Trophoblast cell (in vitro differentiated cells and primary cell): ENCODE measurements around the gene TMEM89.

ENCODE experiments used
- DNase-seq, 2 donors: peaks; one replicate each; pipeline ENCODE4 v3.0.0-alpha.2; 2016
- H2AFZ ChIP-seq: 2 replicates; pipeline ENCODE4 v1.6.1; 2013; ENCODE audit warnings: low read length, moderate library complexity, mild to moderate bottlenecking; ENCODE audit not compliant: insufficient read depth, poor library complexity
- H2AK5ac ChIP-seq: 2 replicates; pipeline ENCODE4 v1.6.1; 2013; ENCODE audit warnings: mild to moderate bottlenecking, low read length
- H2BK120ac ChIP-seq: 2 replicates; pipeline ENCODE4 v1.6.1; 2013; ENCODE audit warnings: low read length, mild to moderate bottlenecking, moderate library complexity; ENCODE audit not compliant: insufficient read depth, poor library complexity
- H2BK12ac ChIP-seq: 2 replicates; pipeline ENCODE4 v1.6.1; 2013; ENCODE audit warnings: mild to moderate bottlenecking, low read length, moderate library complexity
- H2BK5ac ChIP-seq: 2 replicates; pipeline ENCODE4 v1.6.1; 2013; ENCODE audit warnings: low read length, low read depth, moderate library complexity, mild to moderate bottlenecking; ENCODE audit not compliant: poor library complexity
- H3K14ac ChIP-seq: 2 replicates; pipeline ENCODE4 v1.6.1; 2013; ENCODE audit warnings: mild to moderate bottlenecking, low read length
- H3K18ac ChIP-seq: 2 replicates; pipeline ENCODE4 v1.6.1; 2013; ENCODE audit warnings: mild to moderate bottlenecking, low read length
- H3K23ac ChIP-seq: 2 replicates; pipeline ENCODE4 v1.6.1; 2013; ENCODE audit warnings: low read length
- H3K27ac ChIP-seq: 2 replicates; pipeline ENCODE4 v1.5.1; 2013; ENCODE audit warnings: low read depth, mild to moderate bottlenecking, inconsistent platforms, low read length, moderate library complexity
- H3K27me3 ChIP-seq: 2 replicates; pipeline ENCODE4 v1.6.1; 2013; ENCODE audit warnings: inconsistent platforms, mild to moderate bottlenecking, low read length, moderate library complexity; ENCODE audit not compliant: insufficient read depth
- H3K36me3 ChIP-seq, 2 experiments: 1 replicate in 1 of 2; 2 replicates in 1 of 2; pipeline ENCODE4 v1.6.1; 2013; ENCODE audit warnings: low read length in 2 of 2, mild to moderate bottlenecking in 2 of 2, moderate library complexity in 1 of 2; ENCODE audit not compliant: insufficient read depth in 2 of 2, control insufficient read depth in 1 of 2
- H3K4ac ChIP-seq: 2 replicates; pipeline ENCODE4 v1.6.1; 2013; ENCODE audit warnings: low read depth, mild to moderate bottlenecking, low read length, moderate library complexity
- H3K4me1 ChIP-seq, 2 experiments: 1 replicate in 1 of 2; 2 replicates in 1 of 2; pipeline ENCODE4 v1.6.1; 2013; ENCODE audit warnings: low read length in 2 of 2, mild to moderate bottlenecking in 2 of 2, moderate library complexity in 1 of 2; ENCODE audit not compliant: insufficient read depth in 2 of 2, control insufficient read depth in 1 of 2
- H3K4me2 ChIP-seq: 2 replicates; pipeline ENCODE4 v1.6.1; 2013; ENCODE audit warnings: inconsistent platforms, mild to moderate bottlenecking, low read length, moderate library complexity
- H3K4me3 ChIP-seq: 2 replicates; pipeline ENCODE4 v1.5.1; 2013; ENCODE audit warnings: mild to moderate bottlenecking, low read depth, low read length, inconsistent platforms
- H3K79me1 ChIP-seq: one replicate; pipeline ENCODE4 v1.6.1; 2013; ENCODE audit warnings: low read length
- H3K79me2 ChIP-seq: 2 replicates; pipeline ENCODE4 v1.6.1; 2013; ENCODE audit warnings: low read length, mild to moderate bottlenecking; ENCODE audit not compliant: control insufficient read depth, insufficient read depth, poor library complexity
- H3K9ac ChIP-seq: 2 replicates; pipeline ENCODE4 v1.6.1; 2013; ENCODE audit warnings: mild to moderate bottlenecking, low read length
- H3K9me3 ChIP-seq: 2 replicates; pipeline ENCODE4 v1.6.1; 2013; ENCODE audit warnings: low read depth, mild to moderate bottlenecking, control low read depth, inconsistent platforms, low read length; ENCODE audit not compliant: insufficient read depth
- H4K12ac ChIP-seq: 2 replicates; pipeline ENCODE4 v1.6.1; 2013; ENCODE audit warnings: low read depth, mild to moderate bottlenecking, low read length, moderate library complexity
- H4K8ac ChIP-seq: 2 replicates; pipeline ENCODE4 v1.6.1; 2013; ENCODE audit warnings: low read depth, mild to moderate bottlenecking, low read length, moderate library complexity
- H4K91ac ChIP-seq: one replicate; pipeline ENCODE4 v1.6.1; 2013; ENCODE audit warnings: low read depth, mild to moderate bottlenecking, low read length, moderate library complexity
- WGBS: extraction: QIAGEN DNeasy Blood & Tissue Kit; methylation state at CpG from one replicate; pipeline ENCODE4 v1.1.7; 2013; ENCODE audit warnings: missing lambda C conversion rate; ENCODE audit not compliant: insufficient read length, insufficient coverage; ENCODE audit errors: extremely low coverage; 5-methylcytosine and 5-hydroxymethylcytosine counted together

Gene TMEM89

GRCh38 chr3:48625600-48625999, 4.0 kb upstream of the TMEM89 start:
- H3K18ac ChIP-seq, result no peak overlapping the region
- H3K27ac ChIP-seq, result no peak overlapping the region
- no peak for DNase-seq
- peaks cover 59 to 62% of the 10 kb centered on the region in 2 experiments for H3K36me3 ChIP-seq
- no peaks in the 10 kb centered on the region for H3K4me1 ChIP-seq
- H4K91ac ChIP-seq, result no peak overlapping the region
- no peak overlapping the region for H2BK120ac ChIP-seq
- H3K4me2 ChIP-seq, result no peak overlapping the region
- WGBS, result no CpG with 5 or more reads among the region's 6 CpGs
- no peaks in the 10 kb centered on the region for H3K79me2 ChIP-seq
- H3K27me3 ChIP-seq, result no peaks in the 10 kb centered on the region
- no peaks in the 10 kb centered on the region for H3K79me1 ChIP-seq
- H2BK5ac ChIP-seq, result no peak overlapping the region
- no peak overlapping the region for H3K14ac ChIP-seq
- no peak overlapping the region for H4K12ac ChIP-seq
- no peak overlapping the region for H3K4ac ChIP-seq
- no peak overlapping the region for H3K4me3 ChIP-seq
- no peak overlapping the region for H2BK12ac ChIP-seq
- H3K9ac ChIP-seq, result no peak overlapping the region
- no peak overlapping the region for H3K23ac ChIP-seq
- no peak overlapping the region for H4K8ac ChIP-seq
- H2AK5ac ChIP-seq, result no peak overlapping the region
- H3K9me3 ChIP-seq, result peaks cover 3% of the 10 kb centered on the region
- H2AFZ ChIP-seq, result no peak overlapping the region

GRCh38 chr3:48624767-48625166, 3.2 kb upstream of the TMEM89 start:
- H3K18ac ChIP-seq, result no peak overlapping the region
- no peak for DNase-seq
- H3K79me2 ChIP-seq, result no peaks in the 10 kb centered on the region
- H2BK5ac ChIP-seq, result no peak overlapping the region
- no peaks in the 10 kb centered on the region for H3K79me1 ChIP-seq
- no peak overlapping the region for H3K9ac ChIP-seq
- H3K4me1 ChIP-seq, result no peaks in the 10 kb centered on the region
- no peak overlapping the region for H2AFZ ChIP-seq
- H4K12ac ChIP-seq, result no peak overlapping the region
- peaks cover 51 to 54% of the 10 kb centered on the region in 2 experiments for H3K36me3 ChIP-seq
- no peaks in the 10 kb centered on the region for H3K27me3 ChIP-seq
- H2BK120ac ChIP-seq, result no peak overlapping the region
- H3K14ac ChIP-seq, result no peak overlapping the region
- no peak overlapping the region for H4K8ac ChIP-seq
- peaks cover 7% of the 10 kb centered on the region for H3K9me3 ChIP-seq
- H3K23ac ChIP-seq, result no peak overlapping the region
- no peak overlapping the region for H3K4me2 ChIP-seq
- no peak overlapping the region for H2BK12ac ChIP-seq
- no peak overlapping the region for H4K91ac ChIP-seq
- H2AK5ac ChIP-seq, result no peak overlapping the region
- no CpG with 5 or more reads among the region's 10 CpGs for WGBS
- no peak overlapping the region for H3K27ac ChIP-seq
- no peak overlapping the region for H3K4me3 ChIP-seq
- H3K4ac ChIP-seq, result no peak overlapping the region

- no peak overlapping the region for H2AFZ ChIP-seq
- H3K14ac ChIP-seq, result no peak overlapping the region
- no peak overlapping the region for H4K12ac ChIP-seq
- no peaks in the 10 kb centered on the region for H3K79me2 ChIP-seq
- peaks cover 9% of the 10 kb centered on the region for H3K9me3 ChIP-seq
- H3K79me1 ChIP-seq, result no peaks in the 10 kb centered on the region
- H3K18ac ChIP-seq, result no peak overlapping the region
- H2BK5ac ChIP-seq, result no peak overlapping the region
- H3K4ac ChIP-seq, result no peak overlapping the region
- peaks cover 43 to 47% of the 10 kb centered on the region in 2 experiments for H3K36me3 ChIP-seq
- no peak for DNase-seq
- no peak overlapping the region for H3K4me2 ChIP-seq
- no peak overlapping the region for H2BK120ac ChIP-seq
- no peak overlapping the region for H2AK5ac ChIP-seq
- H3K23ac ChIP-seq, result no peak overlapping the region
- no peak overlapping the region for H4K91ac ChIP-seq
- no peaks in the 10 kb centered on the region for H3K4me1 ChIP-seq
- no peak overlapping the region for H2BK12ac ChIP-seq
- no CpG with 5 or more reads among the region's 6 CpGs for WGBS
- no peaks in the 10 kb centered on the region for H3K27me3 ChIP-seq
- H3K27ac ChIP-seq, result no peak overlapping the region
- H3K4me3 ChIP-seq, result no peak overlapping the region
- no peak overlapping the region for H4K8ac ChIP-seq
- no peak overlapping the region for H3K9ac ChIP-seq
Measured at GRCh38 chr3:48623851-48624547, 2.4 kb upstream of the TMEM89 start.

GRCh38 chr3:48619541-48620524, 1.7 kb downstream of the TMEM89 start:
- Histone ChIP-seq H4K12ac (no peak overlapping the region), H3K4me2 (no peak overlapping the region), H3K9me3 (peaks cover 17% of the 10 kb centered on the region), H3K79me2 (no peaks in the 10 kb centered on the region), H3K4me1 (no peaks in the 10 kb centered on the region), H3K23ac (no peak overlapping the region), H2BK12ac (no peak overlapping the region), H2BK120ac (no peak overlapping the region), H3K79me1 (no peaks in the 10 kb centered on the region), H2AFZ (no peak overlapping the region), H3K27me3 (no peaks in the 10 kb centered on the region), H3K14ac (no peak overlapping the region), H3K4me3 (no peak overlapping the region), H3K18ac (no peak overlapping the region), H3K9ac (no peak overlapping the region), H4K91ac (no peak overlapping the region), H3K27ac (no peak overlapping the region), H2AK5ac (no peak overlapping the region), H3K36me3 (peaks cover 6 to 7% of the 10 kb centered on the region in 2 experiments), H3K4ac (no peak overlapping the region), H4K8ac (no peak overlapping the region), H2BK5ac (no peak overlapping the region)
- no CpG with 5 or more reads among the region's 7 CpGs for WGBS
- DNase-seq, result no peak
